PC-9 (cell line): ENCODE data around the gene KIF26B.
"Not testable (repeated sequence)": the region's sequence is repeated elsewhere in the genome, so short reads cannot be mapped to it uniquely, and the experiment has no call there.

Experiments
- CTCF ChIP-seq: fragments of 200-600 bp; sonication (generic); conservative IDR thresholded peaks from 2 replicates; pipeline ENCODE4 v1.6.1; 2017; ENCODE audit warnings: mixed run types, antibody characterized with exemption, mild to moderate bottlenecking, moderate library complexity
- EZH2 ChIP-seq: fragments of 200-600 bp; sonication (generic); IDR thresholded peaks from 2 replicates; pipeline ENCODE4 v1.8.0; 2017; ENCODE audit warnings: antibody characterized with exemption, low read depth

DNA sequence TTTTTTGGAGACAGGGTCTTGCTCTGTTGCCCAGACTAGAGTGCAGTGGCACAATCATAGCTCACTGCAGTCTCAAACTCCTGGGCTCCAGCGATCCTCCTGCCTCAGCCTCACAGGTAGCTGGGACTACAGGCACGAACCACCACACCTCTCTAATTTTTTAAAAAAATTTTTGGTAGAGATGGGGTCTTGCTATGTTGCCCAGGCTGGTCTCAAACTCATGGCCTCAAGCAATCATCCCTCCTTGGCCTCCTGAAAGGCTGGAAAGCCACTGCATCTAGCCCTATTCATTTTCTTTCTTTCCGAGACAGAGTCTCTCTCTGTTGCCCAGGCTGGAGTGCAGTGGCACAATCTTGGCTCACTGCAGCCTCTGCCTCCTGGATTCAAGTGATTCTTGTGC lies 559.2 kb downstream of the KIF26B start:
- TF ChIP-seq CTCF, EZH2: not testable (repeated sequence)
